ENCODE data around the gene VWA5B2.

VWA5B2 gene

DNA sequence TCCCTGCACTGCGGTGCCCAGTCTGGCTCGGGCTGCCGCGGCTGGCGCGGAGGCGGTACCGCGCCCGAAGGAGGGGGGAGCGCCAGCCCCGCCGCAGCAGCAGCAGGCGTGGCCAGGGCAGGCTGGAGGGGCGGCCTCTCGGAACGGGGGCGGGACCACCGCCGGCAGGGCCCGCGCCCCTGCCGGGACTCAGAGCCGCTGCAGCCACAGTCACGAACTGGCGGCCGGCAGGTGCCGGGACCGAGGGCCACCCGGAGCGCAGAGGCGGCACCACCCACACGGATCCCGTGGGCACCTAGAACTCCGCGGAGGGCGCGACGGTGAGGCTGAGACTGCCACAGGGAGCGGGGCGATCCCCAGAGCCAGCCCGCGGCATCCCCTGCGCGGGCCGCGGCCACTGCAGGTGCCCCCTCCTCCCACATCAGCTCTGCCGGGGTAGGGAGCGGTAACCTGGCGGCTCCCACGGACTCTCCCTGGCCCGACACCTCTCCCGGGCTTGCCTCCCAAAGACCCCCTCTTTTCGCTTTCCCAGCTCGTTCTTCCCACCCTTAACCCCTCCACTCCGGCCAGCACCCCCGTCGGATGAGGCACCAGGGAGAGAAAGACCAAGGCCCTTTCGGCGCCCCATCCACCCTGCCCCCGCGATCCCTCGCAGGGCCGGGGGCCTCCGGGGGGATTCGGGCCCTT lies at the start of gene VWA5B2:
VWA5B2 (plus strand) TSS at position 192 of the 687 bp plus-strand sequence. CDS start 944 bp downstream, outside the sequence.
- DNase-seq = peak; percentile 71

DNA sequence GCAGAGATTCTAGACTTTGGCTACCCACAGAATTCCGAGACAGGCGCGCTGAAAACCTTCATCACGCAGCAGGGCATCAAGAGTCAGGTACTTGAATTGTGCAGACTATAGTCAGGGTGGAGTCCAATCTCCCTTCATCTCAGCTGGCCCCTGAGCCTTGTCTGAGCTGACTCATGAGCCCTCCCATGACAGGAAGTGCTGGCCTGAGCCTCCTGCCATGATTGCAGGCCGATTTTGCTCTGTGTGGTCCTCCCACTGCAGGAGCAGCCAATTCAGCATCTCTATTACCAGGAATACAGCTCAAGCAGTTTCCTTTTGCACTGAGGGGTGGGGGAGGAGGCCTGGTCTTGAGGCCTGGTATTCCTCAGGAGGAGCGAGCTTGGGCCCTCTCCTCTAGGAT lies 49.2 kb upstream of the VWA5B2 start:
- no peak for DNase-seq

DNA sequence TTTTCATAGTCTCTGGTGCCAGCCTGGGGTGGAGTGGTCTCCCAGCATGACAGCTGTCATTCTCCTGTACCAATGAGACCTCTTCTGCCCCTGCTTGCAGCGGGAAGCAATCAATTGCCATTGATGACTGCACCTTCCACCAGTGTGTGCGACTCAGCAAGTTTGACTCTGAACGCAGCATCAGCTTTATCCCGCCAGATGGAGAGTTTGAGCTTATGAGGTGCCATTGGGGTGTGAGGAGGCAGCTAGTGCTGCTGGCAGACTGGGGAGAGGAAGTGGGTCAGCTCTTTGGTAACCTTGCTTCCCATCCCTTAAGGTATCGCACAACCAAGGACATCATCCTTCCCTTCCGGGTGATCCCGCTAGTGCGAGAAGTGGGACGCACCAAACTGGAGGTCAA lies 47.8 kb upstream of the VWA5B2 start:
- no peak for DNase-seq

DNA sequence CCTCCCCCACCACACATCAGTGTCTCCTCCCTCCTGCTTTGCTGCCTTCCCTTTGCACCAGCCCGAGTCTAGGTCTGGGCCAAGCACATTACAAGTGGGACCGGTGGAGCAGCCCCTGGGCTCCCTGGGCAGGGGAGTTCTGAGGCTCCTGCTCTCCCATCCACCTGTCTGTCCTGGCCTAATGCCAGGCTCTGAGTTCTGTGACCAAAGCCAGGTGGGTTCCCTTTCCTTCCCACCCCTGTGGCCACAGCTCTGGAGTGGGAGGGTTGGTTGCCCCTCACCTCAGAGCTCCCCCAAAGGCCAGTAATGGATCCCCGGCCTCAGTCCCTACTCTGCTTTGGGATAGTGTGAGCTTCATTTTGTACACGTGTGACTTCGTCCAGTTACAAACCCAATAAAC lies 45.7 kb upstream of the VWA5B2 start:
- DNase-seq = no peak

DNA sequence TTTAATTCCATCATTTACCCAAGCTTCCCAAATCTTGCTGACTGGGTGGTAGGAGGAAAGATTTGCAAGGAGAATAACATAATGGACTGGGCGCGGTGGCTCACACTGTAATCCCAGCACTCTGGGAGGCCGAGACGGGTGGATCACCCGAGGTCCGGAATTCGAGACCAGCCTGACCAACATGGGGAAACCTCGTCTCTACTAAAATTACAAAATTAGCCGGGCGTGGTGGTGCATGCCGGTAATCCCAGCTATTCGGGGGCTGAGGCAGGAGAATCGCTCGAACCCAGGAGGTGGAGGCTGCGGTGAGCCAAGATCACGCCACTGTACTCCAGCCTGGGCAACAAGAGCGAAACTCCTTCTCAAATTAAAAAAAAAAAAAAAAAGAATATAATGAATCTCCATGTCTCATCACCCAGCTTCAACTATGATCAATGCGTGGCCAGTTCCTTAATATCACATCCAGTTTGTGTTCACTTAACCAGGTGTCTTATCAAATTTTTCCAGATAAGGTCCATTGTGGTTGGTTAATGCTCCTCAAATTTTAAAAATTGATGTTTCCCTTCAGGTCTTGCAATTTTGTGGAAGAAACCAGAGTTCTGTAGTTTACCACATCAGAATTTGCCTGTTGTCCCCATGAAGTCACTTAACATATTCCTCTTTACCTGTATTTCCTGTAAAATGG lies 44.7 kb upstream of the VWA5B2 start:
- no peak for DNase-seq

DNA sequence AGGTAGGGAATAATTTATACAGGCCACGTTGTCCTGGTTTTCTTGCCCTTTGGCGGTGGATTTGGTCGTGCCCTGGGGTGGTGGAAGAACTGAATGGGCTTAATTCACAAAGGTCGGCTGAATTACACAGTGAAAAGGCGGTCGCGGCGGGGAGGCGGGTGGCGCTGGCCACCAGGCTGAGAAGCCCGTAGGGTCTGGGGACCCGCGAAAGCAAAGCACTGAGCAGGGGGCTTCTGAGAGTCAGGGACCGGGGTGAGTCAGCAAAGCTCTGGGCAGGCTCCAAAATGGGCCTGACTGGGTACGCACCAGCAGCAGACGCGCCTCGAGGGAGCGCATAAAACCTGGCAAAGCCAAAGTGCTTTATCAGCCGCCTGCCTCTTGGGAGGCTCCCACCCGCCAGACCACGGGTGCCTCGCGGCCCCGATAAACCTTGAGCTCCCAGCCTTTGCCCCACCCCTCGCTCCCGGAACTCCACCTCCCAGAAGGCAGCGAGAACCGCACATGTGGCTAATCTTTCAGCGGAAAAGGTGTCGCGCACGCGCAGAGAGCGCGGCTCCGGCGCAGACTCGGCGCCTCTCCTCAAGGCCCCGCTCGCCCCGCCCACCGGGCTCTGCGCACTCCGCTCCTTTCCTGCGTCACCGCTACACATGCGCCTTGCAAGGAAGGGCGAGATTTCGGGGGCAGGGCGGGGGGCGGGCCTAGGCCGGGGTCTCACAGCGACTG lies 43.8 kb upstream of the VWA5B2 start:
- peak; percentile 100 for DNase-seq

DNA sequence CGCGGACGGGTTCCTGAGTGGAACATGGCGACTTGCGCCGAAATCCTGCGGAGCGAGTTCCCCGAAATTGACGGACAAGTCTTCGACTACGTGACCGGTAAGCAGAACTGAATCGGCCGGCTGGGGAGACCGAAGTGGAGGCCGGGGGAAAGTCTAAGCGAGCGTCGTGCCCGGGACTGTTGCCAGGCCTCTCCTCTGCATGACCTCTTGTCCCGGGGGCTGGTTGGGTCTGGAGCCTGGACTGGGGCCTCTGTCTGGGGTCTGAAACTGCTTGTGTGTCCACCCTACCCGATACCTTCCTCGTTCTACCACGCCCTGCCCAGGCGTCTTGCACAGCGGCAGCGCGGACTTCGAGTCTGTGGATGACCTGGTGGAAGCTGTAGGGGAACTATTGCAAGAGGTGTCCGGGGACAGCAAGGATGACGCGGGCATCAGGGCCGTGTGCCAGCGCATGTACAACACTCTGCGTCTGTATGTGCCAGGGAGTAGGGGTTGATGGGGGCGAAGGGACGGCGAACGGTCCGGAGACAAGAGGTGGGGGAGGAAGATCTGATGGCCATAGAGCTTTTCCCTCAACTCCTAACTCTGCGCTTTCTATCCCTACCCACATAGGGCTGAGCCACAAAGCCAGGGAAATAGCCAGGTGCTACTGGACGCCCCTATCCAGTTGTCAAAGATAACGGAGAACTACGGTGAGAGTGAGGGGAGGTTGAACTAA lies 43.0 kb upstream of the VWA5B2 start, which contains the start of gene ABCF3:
ABCF3 (plus strand) TSS at position 16 of the 718 bp plus-strand sequence; CDS start at position 25, 9 bp downstream.
- no peak for DNase-seq

DNA sequence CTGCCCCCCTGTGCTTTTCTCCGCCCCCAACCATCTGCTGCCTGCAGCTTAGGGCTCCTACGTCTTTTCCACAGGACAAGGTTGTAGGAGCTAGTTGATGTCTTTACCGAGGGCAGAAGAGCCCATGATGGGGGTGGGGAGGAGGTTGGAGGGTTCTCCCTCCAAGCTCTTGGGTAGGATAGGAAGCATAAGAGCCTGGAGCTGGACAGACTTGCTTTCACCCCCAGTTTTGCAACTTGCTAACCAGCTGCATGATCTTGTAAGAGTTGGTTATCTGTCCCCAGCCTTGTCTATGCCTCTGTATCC lies 42.5 kb upstream of the VWA5B2 start:
- DNase-seq = no peak

DNA sequence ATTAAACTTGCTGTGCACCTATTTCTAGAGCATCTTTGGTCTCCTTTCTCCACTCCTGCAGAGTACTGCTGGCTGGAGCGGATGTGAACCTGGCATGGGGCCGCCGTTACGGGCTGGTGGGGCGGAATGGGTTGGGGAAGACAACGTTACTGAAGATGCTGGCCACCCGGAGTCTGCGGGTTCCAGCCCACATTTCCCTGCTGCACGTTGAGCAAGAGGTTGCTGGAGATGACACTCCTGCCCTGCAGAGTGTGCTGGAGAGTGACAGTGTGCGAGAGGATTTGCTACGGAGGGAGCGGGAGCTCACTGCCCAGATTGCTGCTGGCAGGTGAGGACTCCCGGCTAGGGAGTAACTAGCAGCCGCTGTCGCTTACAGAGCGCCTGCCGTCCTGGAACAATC lies 41.3 kb upstream of the VWA5B2 start:
- no peak for DNase-seq

DNA sequence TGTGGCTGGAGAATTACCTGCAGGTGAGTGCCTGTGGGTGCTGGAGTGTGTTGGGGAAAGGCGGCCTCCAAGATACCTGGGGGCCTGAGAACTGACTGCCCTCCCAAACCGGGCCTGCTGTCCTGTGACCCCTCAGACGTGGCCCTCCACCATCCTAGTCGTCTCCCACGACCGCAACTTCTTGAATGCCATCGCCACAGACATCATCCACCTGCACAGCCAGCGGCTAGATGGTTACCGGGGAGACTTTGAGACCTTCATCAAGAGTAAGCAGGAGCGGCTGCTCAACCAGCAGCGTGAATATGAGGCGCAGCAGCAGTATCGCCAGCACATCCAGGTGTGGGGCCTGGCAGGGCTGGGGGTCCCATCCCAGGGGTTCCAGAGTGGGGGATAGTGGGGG lies 40.0 kb upstream of the VWA5B2 start:
- no peak for DNase-seq

DNA sequence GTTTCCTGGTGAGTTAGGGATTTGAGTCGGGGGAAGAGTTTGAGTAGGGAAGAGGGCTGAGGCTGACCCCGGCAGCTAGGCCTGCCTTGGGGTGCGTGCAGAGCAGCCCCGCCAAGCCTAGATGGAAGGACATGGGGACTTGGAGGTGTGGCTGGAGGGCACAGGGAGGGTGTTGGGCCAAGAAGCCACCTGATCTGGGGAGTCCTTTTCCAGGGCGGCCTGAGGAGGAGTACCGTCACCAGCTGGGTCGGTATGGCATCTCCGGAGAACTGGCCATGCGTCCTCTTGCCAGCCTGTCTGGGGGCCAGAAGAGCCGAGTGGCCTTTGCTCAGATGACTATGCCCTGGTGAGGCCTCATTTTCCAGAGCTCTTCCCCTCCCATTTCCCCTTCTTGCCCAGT lies 36.5 kb upstream of the VWA5B2 start:
- DNase-seq = no peak

DNA sequence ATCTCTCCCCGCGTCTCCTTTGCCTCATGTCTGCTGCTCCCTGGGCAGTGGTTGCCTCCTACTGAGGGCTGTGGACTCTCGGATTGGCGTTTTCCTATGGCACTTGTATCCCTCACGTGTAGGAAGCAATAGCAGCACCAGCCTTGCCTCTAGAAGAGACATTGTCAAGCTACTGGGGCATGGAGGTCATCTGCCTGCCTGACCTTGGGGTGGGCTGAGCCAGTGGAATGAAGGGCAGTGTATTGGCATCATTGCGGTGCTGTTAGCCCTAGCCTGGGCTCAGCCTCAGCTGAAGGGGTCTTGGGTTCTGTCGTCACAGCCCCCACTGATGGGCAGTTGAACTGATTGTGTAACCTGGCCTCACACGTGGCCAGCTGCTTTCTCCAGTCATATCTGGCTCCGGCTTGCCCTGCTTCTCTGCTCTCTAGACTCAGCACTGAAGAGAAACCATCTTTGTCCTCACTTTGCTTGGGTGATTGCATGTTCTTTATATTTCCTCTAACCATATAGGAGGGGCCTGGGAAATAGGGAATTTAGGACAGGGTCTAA lies 35.3 kb upstream of the VWA5B2 start:
- DNase-seq = no peak

DNA sequence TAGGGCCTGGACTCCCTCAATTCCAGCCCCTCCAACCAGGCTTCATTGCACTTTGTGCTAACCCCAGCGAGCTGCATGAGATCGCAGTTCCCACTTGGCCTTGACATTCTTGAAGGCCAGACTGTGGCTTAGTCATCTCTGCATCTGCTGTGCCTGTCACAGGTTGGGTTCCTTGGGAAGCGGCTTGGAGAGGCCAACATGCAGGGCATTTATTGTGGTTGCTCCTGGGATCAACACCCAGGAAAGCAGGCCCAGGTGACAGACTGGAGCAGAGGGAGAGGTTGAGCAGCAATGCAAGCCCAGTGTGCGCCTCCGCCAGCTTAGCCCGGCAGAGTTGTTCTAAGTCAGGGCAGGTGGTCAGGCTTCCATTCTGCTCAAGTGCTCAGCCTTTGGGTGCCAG lies 32.8 kb upstream of the VWA5B2 start:
- no peak for DNase-seq

DNA sequence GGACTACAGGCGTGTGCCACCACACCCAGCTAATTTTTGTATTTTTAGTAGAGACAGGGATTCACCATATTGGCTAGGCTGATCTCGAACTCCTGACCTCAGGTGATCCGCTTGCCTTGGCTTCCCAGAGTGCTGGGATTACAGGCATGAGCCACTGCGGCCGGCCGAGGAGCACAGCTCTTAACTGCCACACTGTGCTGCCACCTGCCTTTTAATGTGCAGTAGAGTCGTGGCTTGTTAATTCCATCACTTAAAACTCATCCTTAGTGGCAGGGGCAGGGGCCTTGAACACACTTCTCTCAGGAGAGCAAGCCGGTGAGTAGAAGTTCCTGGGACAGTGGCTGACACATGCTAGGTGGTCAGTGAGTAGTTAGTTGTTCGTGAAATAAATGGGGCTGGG lies 30.9 kb upstream of the VWA5B2 start:
- DNase-seq = no peak

DNA sequence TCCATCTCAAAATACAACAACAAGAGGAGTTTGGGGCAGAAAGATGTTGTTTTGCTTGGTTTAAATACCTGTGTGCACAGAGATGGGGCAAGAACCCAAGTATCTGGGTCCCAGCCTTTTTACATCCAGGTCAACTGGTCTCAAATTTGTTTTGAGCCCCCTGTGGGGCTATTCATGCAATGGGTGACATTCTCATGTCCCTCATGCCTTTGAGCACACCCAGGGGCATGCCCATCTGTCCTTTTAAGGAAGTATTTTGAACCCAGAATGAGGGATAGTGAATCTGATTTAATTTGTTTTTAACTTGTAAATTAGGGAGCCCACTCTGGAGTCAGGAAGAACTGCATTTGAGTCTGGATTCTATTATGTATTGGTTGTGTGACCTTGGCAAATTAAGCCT lies 28.6 kb upstream of the VWA5B2 start:
- no peak for DNase-seq

DNA sequence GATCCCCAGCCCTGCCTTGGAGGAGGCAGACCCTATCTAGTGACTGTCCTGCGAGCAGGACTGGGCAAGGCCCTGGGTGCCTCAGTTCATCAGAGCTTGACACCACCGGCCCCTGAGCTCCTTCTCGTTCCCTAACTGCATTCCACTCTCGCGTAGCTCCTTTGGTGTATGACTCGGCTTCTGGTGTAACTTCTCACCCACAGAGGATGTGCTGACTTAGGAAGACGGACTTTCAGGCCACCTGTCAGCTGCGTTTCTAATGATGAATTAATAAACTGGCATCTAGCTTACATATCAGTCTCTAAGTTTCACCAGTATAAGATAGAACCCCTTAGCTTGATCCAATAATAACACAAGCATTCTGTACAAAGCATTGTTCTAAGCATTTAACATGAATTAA lies 25.9 kb upstream of the VWA5B2 start:
- DNase-seq = no peak

DNA sequence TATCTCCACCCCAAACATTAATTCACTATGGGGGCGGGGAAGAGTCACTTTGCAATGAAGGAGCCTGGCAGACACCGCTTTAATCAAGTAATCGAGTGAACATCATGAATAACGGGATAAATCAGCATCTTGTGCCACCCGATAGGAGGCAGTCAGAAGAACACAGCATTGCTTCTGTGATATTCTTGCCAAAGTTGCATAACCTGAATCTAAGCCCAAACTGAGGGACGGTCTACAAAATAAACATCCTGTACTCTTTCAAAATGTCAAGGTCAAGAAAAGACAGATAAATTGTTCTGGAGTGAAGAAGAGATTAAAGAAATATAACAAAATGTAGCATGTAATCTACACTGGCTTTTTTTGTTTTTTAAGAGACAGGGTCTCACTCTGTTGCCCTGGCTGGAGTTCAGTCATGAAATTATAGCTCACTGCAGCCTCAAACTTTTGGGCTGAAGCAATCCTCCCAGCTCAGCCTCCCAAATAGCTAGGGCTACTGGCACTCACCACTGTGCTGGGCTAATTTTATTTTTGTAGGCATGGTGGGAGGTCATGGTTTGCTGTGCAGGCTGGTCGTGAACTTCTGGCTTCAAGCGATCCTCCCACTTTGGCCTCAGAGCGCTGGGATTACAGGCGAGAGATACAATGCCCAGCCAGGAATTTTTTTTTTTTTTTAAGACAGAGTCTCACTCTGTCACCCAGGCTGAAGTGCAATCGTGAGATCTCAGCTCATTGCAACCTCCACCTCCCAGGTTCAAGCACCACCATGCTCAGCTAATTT lies 20.1 kb upstream of the VWA5B2 start:
- DNase-seq = no peak

DNA sequence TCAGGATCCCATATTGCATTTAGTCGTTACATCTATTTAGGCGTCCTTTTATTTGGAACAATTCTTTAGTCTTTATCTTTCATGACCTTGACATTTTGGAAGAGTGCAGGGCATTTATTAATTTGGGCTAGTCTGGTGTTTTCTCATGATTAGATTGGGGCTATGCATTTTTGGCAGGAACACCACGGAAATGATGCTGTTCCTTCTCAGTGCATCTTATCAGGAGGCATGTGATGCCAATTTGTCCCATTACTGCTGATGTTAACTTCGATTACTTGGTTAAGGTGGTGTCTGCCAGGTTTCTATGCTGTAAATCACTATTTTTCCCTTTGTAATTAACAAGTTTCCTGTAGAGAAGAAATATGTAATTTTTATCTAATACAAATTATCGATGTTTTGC lies 18.1 kb upstream of the VWA5B2 start:
- no peak for DNase-seq

DNA sequence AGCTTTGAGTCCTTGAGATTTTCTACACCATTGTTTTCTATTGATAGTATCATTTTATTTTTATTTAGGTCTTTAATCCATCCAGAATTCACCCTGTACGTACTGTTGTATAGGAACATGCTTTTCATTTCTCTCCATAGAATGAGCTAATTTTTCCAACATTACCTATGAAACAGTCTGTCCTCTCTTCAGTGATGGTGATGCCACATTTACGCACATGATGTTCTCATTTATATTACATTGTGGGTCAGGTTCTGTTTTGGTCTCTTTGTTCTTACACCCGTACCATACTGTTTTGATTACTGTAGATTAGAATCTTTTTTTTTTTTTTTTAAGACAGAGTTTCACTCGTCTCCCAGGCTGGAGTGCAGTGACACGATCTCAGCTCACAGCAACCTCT lies 17.7 kb upstream of the VWA5B2 start:
- no peak for DNase-seq

DNA sequence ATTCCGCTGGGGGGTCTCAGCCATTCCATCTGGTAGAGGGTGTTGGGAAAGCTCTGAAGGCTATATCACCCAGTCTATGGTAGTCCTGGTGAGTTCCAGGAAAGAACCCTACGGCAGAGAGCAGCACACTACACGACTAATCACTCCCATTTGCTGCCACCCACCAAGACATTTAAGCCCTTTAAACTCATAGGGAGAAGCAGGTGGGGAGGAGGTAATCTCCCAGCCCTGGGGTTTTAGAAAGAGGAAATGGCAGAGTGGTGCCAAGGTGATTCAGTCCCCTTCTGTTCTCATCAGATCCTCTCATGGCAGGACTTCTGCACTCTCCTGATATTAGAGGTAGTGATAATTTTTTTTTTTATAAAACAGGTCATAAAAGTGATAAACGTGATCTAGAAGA lies 10.6 kb upstream of the VWA5B2 start:
- no peak for DNase-seq

DNA sequence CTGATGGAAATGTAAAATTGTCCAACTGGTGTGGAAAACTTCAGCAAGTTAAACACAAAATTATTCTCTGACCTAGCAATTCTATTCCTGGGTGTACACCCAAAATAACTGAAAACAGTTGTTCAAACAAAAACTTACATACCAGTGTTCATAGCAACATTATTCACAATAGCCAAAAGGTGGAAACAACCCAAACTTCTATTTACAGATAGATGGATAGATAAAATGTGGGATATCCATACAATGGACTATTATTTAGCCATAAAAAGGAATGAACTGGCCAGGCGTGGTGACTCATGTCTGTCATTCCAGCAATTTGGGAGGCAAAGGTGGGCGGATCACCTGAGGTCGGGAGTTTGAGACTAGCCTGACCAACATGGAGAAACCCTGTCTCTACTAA lies 6.9 kb upstream of the VWA5B2 start:
- no peak for DNase-seq

DNA sequence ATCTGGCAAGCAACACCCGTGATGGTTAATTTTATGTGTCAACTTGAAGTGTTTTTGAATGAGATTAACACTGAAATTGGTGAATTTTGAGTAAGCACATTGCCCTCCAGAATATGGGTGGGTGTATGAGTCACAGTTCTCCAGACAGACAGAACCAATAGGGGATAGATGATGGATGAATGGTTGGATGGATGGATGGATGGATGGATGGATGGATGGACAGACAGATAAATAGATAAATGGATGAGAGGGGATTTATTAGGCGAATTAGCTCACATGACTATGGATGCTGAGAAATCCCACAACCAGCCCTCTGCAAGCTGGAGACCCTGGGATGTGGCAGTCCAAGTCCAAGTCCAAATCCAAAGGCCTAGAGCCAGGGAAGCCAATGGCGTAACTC lies 5.4 kb upstream of the VWA5B2 start:
- DNase-seq = no peak

Data from left hindlimb (tissue), 1 donor.